HepG2 (cell line): ENCODE measurements around the gene GPATCH3. TPM values are rescaled to one million over a fixed set of nuclear protein-coding genes. Genes with fewer than 3 reads are reported as not detected.
A peak's percentile ranks its signal among the peaks of the same experiment; 100 is the strongest.

Experiments
- ARNT ChIP-seq: fragments of 450-650 bp; IDR thresholded peaks from 2 replicates; pipeline ENCODE4 v1.6.1; 2017
- FOXJ3 ChIP-seq: sonication (generic); formaldehyde crosslinking; IDR thresholded peaks from 2 replicates; pipeline ENCODE4 v1.4.0; 2020; ENCODE audit warnings: missing genetic modification reagents, mild to moderate bottlenecking, borderline replicate concordance
- FOXO4 ChIP-seq: sonication (generic); formaldehyde crosslinking; conservative IDR thresholded peaks from 2 replicates; pipeline ENCODE4 v1.8.1; 2023; ENCODE audit warnings: missing genetic modification reagents
- NFE2L2 ChIP-seq: fragments of 150-350 bp; IDR thresholded peaks from 2 replicates; pipeline ENCODE4 v1.6.1; 2014; ENCODE audit warnings: low read length
- NR3C1 ChIP-seq: sonication (generic); formaldehyde crosslinking; IDR thresholded peaks from 2 replicates; pipeline ENCODE4 v1.4.0; 2020; ENCODE audit warnings: missing genetic modification reagents
- PLRG1 ChIP-seq: fragments of 450-650 bp; conservative IDR thresholded peaks from 2 replicates; pipeline ENCODE4 v1.6.1; 2016
- PRPF4 ChIP-seq: fragments of 200-400 bp; formaldehyde crosslinking; IDR thresholded peaks from 2 replicates; pipeline ENCODE4 v1.6.1; 2016; ENCODE audit warnings: low read length, low read depth; ENCODE audit not compliant: poor library complexity, severe bottlenecking
- RAD51 ChIP-seq: fragments of 450-650 bp; IDR thresholded peaks from 2 replicates; pipeline ENCODE4 v1.6.1; 2016; ENCODE audit warnings: borderline replicate concordance
- SNRNP70 ChIP-seq: fragments of 200-400 bp; formaldehyde crosslinking; IDR thresholded peaks from 2 replicates; pipeline ENCODE4 v1.6.1; 2017; ENCODE audit warnings: mild to moderate bottlenecking, low read depth, low read length, moderate library complexity
- ZC3H4 ChIP-seq: sonication (generic); formaldehyde crosslinking; IDR thresholded peaks from 2 replicates; pipeline ENCODE4 v1.4.0; 2020; ENCODE audit warnings: missing genetic modification reagents, borderline replicate concordance
- ZMYM3 ChIP-seq: sonication (generic); formaldehyde crosslinking; IDR thresholded peaks from 2 replicates; pipeline ENCODE4 v1.5.1; 2020; ENCODE audit warnings: mild to moderate bottlenecking, missing genetic modification reagents
- ZNF432 ChIP-seq: sonication (generic); formaldehyde crosslinking; IDR thresholded peaks from 2 replicates; pipeline ENCODE4 v1.5.0; 2020; ENCODE audit warnings: missing genetic modification reagents, mild to moderate bottlenecking, borderline replicate concordance
- ZNF572 ChIP-seq: sonication (generic); formaldehyde crosslinking; IDR thresholded peaks from 2 replicates; pipeline ENCODE4 v1.5.1; 2020; ENCODE audit warnings: mild to moderate bottlenecking, missing genetic modification reagents
- ZNF580 ChIP-seq: IDR thresholded peaks from 2 replicates; pipeline ENCODE4 v1.6.1; 2016; ENCODE audit warnings: low read depth, borderline replicate concordance
- ZNF598 ChIP-seq: sonication (generic); formaldehyde crosslinking; IDR thresholded peaks from 2 replicates; pipeline ENCODE4 v1.5.1; 2020; ENCODE audit warnings: mild to moderate bottlenecking, missing genetic modification reagents, borderline replicate concordance
- ZNF646 ChIP-seq: sonication (generic); formaldehyde crosslinking; IDR thresholded peaks from 2 replicates; pipeline ENCODE4 v1.9.0; 2021; ENCODE audit warnings: mild to moderate bottlenecking, missing genetic modification reagents
- polyA plus RNA-seq, 8 experiments: library from polyadenylated mRNA; depleted of rRNA in 3 of 8; stranded (reverse) in 7 of 8; unstranded in 1 of 8; fragments of >200 nt; fragmentation: Illumina TruSeq in 4 of 8; extraction: Trizol in 4 of 8; gene quantifications; 2 replicates each; pipeline versions ENCODE4 v1.2.1 to v1.2.3, GENCODE V29; 2011 to 2016; ENCODE audit warnings: low read depth in 4 of 8, missing spikeins in 1 of 8, mixed read lengths in 1 of 8; ENCODE audit not compliant: insufficient read depth in 1 of 8
- total RNA-seq, 5 experiments: library from RNA; depleted of rRNA; stranded (reverse); fragments of >200 nt; fragmentation: Illumina TruSeq; extraction: Trizol; gene quantifications; 2 replicates each; pipeline ENCODE4 v1.2.3, GENCODE V29; 2016; ENCODE audit warnings: low read depth in 1 of 5
- TF ChIP-seq, protein P1 (sequence below): sonication (generic); formaldehyde crosslinking; IDR thresholded peaks from 2 replicates; pipeline ENCODE4; 2020; ENCODE audit warnings: missing genetic modification reagents, mild to moderate bottlenecking, borderline replicate concordance
- TF ChIP-seq, protein P2 (sequence below): sonication (generic); formaldehyde crosslinking; IDR thresholded peaks from 2 replicates; pipeline ENCODE4 v1.4.0; 2020; ENCODE audit warnings: missing genetic modification reagents, borderline replicate concordance

The GPATCH3 gene
- total and polyA plus RNA-seq, 2 of the 13 experiments (the other 11 are each of a cell fraction or from before 2014, with no cell fraction given), result 8.3 to 11.0 TPM

- TF ChIP-seq, protein P1, sequence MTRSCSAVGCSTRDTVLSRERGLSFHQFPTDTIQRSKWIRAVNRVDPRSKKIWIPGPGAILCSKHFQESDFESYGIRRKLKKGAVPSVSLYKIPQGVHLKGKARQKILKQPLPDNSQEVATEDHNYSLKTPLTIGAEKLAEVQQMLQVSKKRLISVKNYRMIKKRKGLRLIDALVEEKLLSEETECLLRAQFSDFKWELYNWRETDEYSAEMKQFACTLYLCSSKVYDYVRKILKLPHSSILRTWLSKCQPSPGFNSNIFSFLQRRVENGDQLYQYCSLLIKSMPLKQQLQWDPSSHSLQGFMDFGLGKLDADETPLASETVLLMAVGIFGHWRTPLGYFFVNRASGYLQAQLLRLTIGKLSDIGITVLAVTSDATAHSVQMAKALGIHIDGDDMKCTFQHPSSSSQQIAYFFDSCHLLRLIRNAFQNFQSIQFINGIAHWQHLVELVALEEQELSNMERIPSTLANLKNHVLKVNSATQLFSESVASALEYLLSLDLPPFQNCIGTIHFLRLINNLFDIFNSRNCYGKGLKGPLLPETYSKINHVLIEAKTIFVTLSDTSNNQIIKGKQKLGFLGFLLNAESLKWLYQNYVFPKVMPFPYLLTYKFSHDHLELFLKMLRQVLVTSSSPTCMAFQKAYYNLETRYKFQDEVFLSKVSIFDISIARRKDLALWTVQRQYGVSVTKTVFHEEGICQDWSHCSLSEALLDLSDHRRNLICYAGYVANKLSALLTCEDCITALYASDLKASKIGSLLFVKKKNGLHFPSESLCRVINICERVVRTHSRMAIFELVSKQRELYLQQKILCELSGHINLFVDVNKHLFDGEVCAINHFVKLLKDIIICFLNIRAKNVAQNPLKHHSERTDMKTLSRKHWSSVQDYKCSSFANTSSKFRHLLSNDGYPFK, result peak; percentile 49; the same call in 1 of the 2 replicates
- no peak for TF ChIP-seq ZNF432
- no peak for TF ChIP-seq ARNT
- peak; percentile 28; the same call in 1 of the 2 replicates for TF ChIP-seq ZNF598 (CRISPR knock-in tag)
- TF ChIP-seq PLRG1, result no peak
- TF ChIP-seq FOXJ3 (CRISPR knock-in tag), result peak; percentile 79; the same call in 1 of the 2 replicates
- no peak for TF ChIP-seq PRPF4
- TF ChIP-seq NR3C1 (CRISPR knock-in tag), result no peak
- no peak for TF ChIP-seq FOXO4 (CRISPR knock-in tag)
- no peak for TF ChIP-seq RAD51
- TF ChIP-seq SNRNP70, result no peak
- no peak for TF ChIP-seq ZNF646 (CRISPR knock-in tag)
- TF ChIP-seq ZMYM3 (CRISPR knock-in tag), result peak; percentile 84
- no peak; the same call in 1 of the 2 replicates for TF ChIP-seq ZNF572 (CRISPR knock-in tag)
- no peak for TF ChIP-seq NFE2L2
- TF ChIP-seq, protein P2, sequence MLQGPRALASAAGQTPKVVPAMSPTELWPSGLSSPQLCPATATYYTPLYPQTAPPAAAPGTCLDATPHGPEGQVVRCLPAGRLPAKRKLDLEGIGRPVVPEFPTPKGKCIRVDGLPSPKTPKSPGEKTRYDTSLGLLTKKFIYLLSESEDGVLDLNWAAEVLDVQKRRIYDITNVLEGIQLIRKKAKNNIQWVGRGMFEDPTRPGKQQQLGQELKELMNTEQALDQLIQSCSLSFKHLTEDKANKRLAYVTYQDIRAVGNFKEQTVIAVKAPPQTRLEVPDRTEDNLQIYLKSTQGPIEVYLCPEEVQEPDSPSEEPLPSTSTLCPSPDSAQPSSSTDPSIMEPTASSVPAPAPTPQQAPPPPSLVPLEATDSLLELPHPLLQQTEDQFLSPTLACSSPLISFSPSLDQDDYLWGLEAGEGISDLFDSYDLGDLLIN (CRISPR knock-in tag), result no peak
- TF ChIP-seq ZC3H4, result no peak
- TF ChIP-seq ZNF580 (CRISPR knock-in tag), result peak; percentile 67; the same call in 1 of the 2 replicates
These were observed 37.9 kb upstream of the GPATCH3 start (continued) for GRCh38 chr1:26938004-26938658.
